ENCODE data around the gene CRTC3.

DNA sequence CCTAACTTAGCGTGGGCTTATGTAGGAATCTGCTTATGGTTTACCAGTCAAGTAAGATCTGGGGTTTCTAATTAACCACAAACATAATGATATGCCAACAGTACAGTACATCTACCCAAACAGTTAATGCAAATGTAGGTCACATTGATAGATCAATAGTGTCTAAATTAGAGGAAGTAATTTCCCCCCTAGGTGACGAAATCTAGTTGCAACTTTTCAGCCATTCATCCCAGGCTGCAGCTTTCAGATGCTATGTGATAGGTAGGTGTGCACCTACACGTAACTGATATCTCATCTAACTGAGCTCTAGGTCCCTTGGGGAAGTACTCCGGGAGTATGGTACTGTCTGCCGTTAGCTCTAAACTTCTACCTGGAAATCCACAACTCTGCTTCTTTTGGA, 57.2 kb downstream of the CRTC3 start:
- TF ChIP-seq POLR2A (IDR thresholded peaks at IDR 0.05), result no peak
- TF ChIP-seq, protein P1, sequence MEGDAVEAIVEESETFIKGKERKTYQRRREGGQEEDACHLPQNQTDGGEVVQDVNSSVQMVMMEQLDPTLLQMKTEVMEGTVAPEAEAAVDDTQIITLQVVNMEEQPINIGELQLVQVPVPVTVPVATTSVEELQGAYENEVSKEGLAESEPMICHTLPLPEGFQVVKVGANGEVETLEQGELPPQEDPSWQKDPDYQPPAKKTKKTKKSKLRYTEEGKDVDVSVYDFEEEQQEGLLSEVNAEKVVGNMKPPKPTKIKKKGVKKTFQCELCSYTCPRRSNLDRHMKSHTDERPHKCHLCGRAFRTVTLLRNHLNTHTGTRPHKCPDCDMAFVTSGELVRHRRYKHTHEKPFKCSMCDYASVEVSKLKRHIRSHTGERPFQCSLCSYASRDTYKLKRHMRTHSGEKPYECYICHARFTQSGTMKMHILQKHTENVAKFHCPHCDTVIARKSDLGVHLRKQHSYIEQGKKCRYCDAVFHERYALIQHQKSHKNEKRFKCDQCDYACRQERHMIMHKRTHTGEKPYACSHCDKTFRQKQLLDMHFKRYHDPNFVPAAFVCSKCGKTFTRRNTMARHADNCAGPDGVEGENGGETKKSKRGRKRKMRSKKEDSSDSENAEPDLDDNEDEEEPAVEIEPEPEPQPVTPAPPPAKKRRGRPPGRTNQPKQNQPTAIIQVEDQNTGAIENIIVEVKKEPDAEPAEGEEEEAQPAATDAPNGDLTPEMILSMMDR (IDR thresholded peaks at IDR 0.05), result no peak
